Fibroblast of gingiva (primary cell): Measurements from ENCODE around the gene RO60.

Experiments used
- DNase-seq: peaks from one replicate; pipeline ENCODE4 v3.0.0-alpha.2; 2011; ENCODE audit warnings: low read depth

The RO60 gene

GRCh38 chr1:193060938-193061337, 1.5 kb downstream of the RO60 start:
- no peak for DNase-seq

- DNase-seq = no peak
These were observed 3.5 kb downstream of the RO60 start for GRCh38 chr1:193062698-193063463.

GRCh38 chr1:193065954-193066353, 6.5 kb downstream of the RO60 start:
- no peak for DNase-seq

GRCh38 chr1:193066606-193067005, 7.2 kb downstream of the RO60 start:
- DNase-seq = no peak

DNA sequence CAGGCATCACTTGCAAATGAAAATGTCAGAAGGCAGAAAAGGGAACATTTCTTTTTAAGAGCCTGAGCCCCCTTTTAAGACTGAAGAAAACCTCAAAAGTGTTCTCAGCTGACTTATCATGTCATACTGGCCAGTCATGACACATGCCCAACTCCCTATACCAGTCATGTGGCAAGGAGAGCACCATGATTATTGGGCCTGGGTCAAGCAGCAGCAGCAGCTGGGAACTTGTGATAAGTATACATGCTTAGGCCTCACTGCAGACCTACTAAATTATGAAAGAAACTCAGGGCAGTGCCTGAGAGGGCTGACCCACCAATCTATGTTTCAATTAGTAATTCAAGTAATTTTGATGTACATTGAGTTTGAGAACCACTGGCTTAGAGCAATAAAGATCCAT, 8.6 kb downstream of the RO60 start:
- no peak for DNase-seq

- no peak for DNase-seq
These were observed 10.5 kb downstream of the RO60 start for GRCh38 chr1:193069748-193070385.

DNA sequence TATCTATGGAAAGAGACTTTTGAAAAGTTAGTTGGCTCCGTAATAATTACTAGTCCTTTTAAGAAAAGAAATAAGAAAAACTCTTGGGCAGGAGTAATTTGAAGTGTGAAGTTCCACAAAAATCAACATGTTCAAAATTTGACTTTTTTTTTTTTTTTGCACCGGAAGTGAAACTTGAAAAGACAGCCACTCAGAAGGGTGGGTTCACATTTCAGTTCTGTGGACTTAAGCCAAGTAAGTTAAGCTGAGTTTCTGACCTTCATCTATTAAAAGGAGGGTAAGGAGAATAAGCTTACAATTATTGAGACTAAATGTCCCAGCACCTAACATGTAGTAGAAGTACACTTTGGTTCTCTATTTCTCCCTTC, 11.0 kb downstream of the RO60 start:
- DNase-seq = no peak

DNA sequence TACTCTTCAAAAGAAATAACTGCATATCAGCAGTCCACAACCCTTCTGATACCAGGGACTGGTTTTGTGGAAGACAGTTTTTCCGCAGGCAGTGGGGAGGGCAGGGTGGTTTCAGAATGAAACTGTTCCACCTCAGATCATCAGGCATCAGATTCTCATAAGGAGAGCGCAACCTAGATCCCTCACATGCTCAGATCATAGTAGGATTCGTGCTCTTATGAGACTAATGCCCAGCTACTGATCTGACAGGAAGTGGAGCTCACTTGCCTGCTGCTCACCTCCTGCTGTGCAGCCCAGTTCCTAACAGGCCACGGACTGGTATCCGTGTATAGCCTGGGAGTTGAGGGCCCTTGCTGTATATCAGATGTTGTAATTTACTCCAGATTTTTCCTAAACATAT, 11.5 kb downstream of the RO60 start:
- no peak for DNase-seq

GRCh38 chr1:193077991-193078390, 18.6 kb downstream of the RO60 start:
- no peak for DNase-seq

DNA sequence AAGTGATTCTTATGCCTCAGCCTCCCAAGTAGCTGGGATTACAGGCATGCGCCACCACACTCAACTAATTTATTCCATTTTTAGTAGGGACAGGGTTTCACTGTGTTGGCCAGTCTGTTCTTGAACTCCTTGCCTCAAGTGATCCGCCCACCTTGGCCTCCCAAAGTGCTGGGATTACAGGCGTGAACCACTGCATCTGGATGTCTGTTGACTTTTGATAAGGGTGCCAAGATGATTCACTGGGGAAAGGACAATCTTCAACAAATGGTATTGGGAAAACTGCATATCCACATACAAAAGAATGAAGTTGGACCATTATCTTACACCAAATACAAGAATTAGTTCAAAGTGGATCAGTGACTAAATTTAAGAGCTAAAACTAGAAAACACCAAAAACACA, 19.8 kb downstream of the RO60 start:
- DNase-seq = no peak

GRCh38 chr1:193083365-193084088, 24.1 kb downstream of the RO60 start:
- DNase-seq = no peak

DNA sequence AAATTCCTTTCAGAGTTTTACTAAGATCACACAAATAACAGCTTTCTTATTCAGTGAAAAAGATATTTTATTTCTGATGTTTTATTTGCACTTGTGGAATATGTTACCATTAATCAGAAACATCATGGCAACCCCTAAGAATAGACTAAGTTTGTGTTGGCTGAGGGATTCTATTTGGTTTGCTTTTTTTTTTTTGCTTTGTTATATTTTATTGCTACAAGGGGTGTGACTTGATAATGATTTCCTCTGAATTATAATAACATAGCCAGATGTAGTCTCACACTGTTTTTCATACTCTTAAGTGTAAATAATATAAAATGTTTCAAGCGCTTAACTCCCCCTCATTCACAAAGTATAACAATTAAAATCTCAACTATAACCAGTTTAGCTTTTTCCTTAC, 25.9 kb downstream of the RO60 start:
- DNase-seq = no peak

DNA sequence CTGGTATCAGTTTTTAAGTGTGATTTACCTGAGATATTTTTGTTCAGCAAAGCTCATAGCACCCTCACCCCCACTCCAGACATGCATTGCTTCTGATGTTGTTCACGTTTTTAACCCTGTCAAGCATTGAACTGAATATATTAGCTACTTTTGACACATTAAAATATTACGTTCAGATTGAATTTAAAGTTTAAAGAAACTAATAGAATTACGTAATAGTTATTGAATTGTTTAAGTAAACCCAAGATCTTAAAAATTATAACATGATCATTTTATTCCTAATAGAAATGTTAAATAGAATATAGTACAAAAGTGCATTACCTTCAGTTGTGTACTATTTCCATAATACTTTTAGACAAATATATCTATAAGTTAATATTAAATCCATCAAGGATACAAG, 26.9 kb downstream of the RO60 start:
- no peak for DNase-seq

DNA sequence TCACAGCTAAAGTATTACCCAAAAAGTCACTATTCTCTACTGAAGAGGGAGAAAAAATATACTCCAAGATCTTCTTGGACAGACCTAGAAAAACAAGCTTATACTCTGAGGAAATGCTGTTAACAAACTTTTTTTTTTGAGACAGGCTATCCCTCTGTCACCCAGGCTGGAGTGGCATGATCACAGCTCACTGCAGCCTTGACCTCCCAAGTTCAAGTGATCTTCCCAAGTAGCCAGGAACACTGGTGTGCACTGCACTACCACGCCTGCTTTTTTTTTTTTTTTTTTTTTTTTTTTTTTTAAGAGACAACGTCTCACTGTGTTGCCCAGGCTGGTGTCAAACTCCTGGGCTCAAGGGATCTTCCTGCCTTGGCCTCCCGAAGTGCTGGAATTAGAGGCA, 28.5 kb downstream of the RO60 start:
- DNase-seq = no peak

GRCh38 chr1:193090865-193091264, 31.5 kb downstream of the RO60 start:
- DNase-seq = no peak

GRCh38 chr1:193094112-193094511, 34.7 kb downstream of the RO60 start:
- DNase-seq = no peak

DNA sequence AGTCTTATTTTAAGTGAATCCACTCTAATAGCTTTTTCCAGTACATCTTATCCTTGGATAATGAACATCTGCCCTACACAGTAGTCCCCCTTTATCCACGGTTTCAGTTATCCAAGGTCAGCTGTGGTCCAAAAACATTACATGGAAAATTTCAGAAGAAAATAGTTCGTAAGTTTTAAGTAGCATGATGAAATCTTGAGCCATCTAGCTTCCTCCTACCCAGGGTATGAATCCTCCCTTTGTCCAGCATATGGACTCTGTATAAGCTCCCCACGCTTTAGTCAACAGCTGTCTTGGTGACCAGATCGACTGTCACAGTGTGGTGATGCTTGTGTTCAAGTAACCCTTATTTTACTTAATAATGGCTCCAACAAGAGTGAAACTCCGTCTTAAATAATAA, 43.2 kb downstream of the RO60 start:
- no peak for DNase-seq

- DNase-seq = no peak
These were observed 44.5 kb downstream of the RO60 start for GRCh38 chr1:193103759-193104501.

DNA sequence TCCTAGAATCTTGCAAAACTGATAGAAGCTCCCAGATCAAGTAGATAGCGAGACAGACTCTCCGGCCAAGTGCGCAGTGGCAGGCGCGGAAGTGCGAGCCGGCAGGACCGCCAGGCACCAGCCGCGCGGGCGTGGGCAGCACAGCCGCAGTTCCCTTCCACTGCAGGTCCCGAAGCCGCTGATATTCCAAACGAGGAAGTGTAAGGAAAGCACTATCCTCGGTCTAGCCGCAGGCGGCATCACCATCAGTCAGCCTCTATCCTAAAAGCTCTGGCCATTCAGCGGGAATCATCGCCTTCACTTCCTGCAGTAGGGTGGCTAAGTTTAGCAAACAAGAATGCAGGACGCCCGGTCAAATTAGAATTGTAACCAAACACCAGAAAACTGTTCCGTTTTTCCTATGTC, 45.1 kb downstream of the RO60 start:
- DNase-seq = no peak

- peak; percentile 88 for DNase-seq
These were observed 45.8 kb downstream of the RO60 start, which contains the start of gene GLRX2 for GRCh38 chr1:193104907-193105820. GLRX2 (minus strand) TSS chr1:193105414; CDS start chr1:193105382, 32 bp downstream.

GRCh38 chr1:193105821-193106177, 46.4 kb downstream of the RO60 start:
- no peak for DNase-seq
